ENCODE measurements around the gene USP11.
"Not testable (repeated sequence)": the region's sequence is repeated elsewhere in the genome, so short reads cannot be mapped to it uniquely, and the experiment has no call there.

The USP11 gene

GRCh38 chrX:47273011-47273730, 40.4 kb downstream of the USP11 start:
- CTCF ChIA-PET, result no interaction called here
- POLR2A ChIA-PET, result interaction anchor here (1.4 kb wide), 1 partner anchor 9 kb away, joined by 3 read pairs; no protein-coding TSS in a partner anchor
- TF ChIP-seq HDGF (IDR thresholded peaks at IDR 0.05; ENCODE audit: borderline replicate concordance), result no peak
- no peak for DNase-seq (ENCODE audit: extremely low spot score)

GRCh38 chrX:47278691-47279090, 45.9 kb downstream of the USP11 start:
- ChIA-PET CTCF (no interaction called here), POLR2A (no interaction called here)
- DNase-seq (ENCODE audit: extremely low spot score), result no peak
- TF ChIP-seq CTBP1 (IDR thresholded peaks at IDR 0.05; ENCODE audit: borderline replicate concordance), result no peak

- CTCF ChIA-PET, result no interaction called here
Measured at GRCh38 chrX:47283015-47283771, 50.4 kb downstream of the USP11 start.

GRCh38 chrX:47284616-47285015, 51.8 kb downstream of the USP11 start:
- peak; percentile 95 for TF ChIP-seq ZNF384 (IDR thresholded peaks at IDR 0.05)
- POLR2A ChIA-PET; DNase-seq (ENCODE audit: extremely low spot score): not testable (repeated sequence)
- CTCF ChIA-PET, result interaction anchor here (0.6 kb wide), 1 partner anchor 9 kb away, joined by 3 read pairs; no protein-coding TSS in a partner anchor

More at GRCh38 chrX:47283015-47283771, 50.4 kb downstream of the USP11 start:
- POLR2A ChIA-PET, result interaction anchor here (1.3 kb wide), 1 partner anchor 50 kb away, joined by 3 read pairs; no protein-coding TSS in a partner anchor
- DNase-seq (ENCODE audit: extremely low spot score), result peak; percentile 58
- TF ChIP-seq ELF4 (IDR thresholded peaks at IDR 0.05) (no peak), NFRKB (IDR thresholded peaks at IDR 0.05) (no peak)

- CTCF ChIA-PET, result interaction anchor here (0.8 kb wide), 1 partner anchor 98 kb away, joined by 3 read pairs; no protein-coding TSS in a partner anchor
- TF ChIP-seq SUZ12 (IDR thresholded peaks at IDR 0.05), result no peak
- no peak for TF ChIP-seq FOXA1 (IDR thresholded peaks at IDR 0.05)
- TF ChIP-seq FOXK2 (IDR thresholded peaks at IDR 0.05), result no peak
- TF ChIP-seq CTBP1 (IDR thresholded peaks at IDR 0.05; ENCODE audit: borderline replicate concordance), result no peak
- TF ChIP-seq SP1 (IDR thresholded peaks at IDR 0.05), result no peak
- no peak for TF ChIP-seq HDGF (IDR thresholded peaks at IDR 0.05; ENCODE audit: borderline replicate concordance)
- TF ChIP-seq TARDBP (IDR thresholded peaks at IDR 0.05), result no peak
- TF ChIP-seq FOXM1 (IDR thresholded peaks at IDR 0.05; ENCODE audit: borderline replicate concordance), result no peak
- no peak for TF ChIP-seq L3MBTL2 (conservative IDR thresholded peaks at IDR 0.05)
- no peak for TF ChIP-seq ELF4 (IDR thresholded peaks at IDR 0.05)
- POLR2A ChIA-PET, result no interaction called here
- no peak for DNase-seq (ENCODE audit: extremely low spot score)
Measured at GRCh38 chrX:47285836-47286320, 53.1 kb downstream of the USP11 start.

GRCh38 chrX:47293106-47293505, 60.3 kb downstream of the USP11 start:
- no peak for DNase-seq (ENCODE audit: extremely low spot score)
- TF ChIP-seq FOXA1 (IDR thresholded peaks at IDR 0.05) (no peak), HDGF (IDR thresholded peaks at IDR 0.05; ENCODE audit: borderline replicate concordance) (no peak), NFRKB (IDR thresholded peaks at IDR 0.05) (no peak), TARDBP (IDR thresholded peaks at IDR 0.05) (no peak), ARNT (IDR thresholded peaks at IDR 0.05) (no peak)
- CTCF ChIA-PET, result no interaction called here
- POLR2A ChIA-PET, result no interaction called here

GRCh38 chrX:47296766-47297365, 64.1 kb downstream of the USP11 start:
- TF ChIP-seq ELF4 (IDR thresholded peaks at IDR 0.05) (no peak), CTBP1 (IDR thresholded peaks at IDR 0.05; ENCODE audit: borderline replicate concordance) (no peak), HDGF (IDR thresholded peaks at IDR 0.05; ENCODE audit: borderline replicate concordance) (no peak), NFRKB (IDR thresholded peaks at IDR 0.05) (no peak), FOXA1 (IDR thresholded peaks at IDR 0.05) (no peak), SP1 (IDR thresholded peaks at IDR 0.05) (no peak), ZNF384 (IDR thresholded peaks at IDR 0.05) (no peak), SUZ12 (IDR thresholded peaks at IDR 0.05) (no peak), LEF1 (IDR thresholded peaks at IDR 0.05; ENCODE audit: borderline replicate concordance) (no peak), FOXK2 (IDR thresholded peaks at IDR 0.05) (no peak), FOXM1 (IDR thresholded peaks at IDR 0.05; ENCODE audit: borderline replicate concordance) (no peak), TARDBP (IDR thresholded peaks at IDR 0.05) (no peak), PKNOX1 (IDR thresholded peaks at IDR 0.05) (no peak), BHLHE40 (IDR thresholded peaks at IDR 0.05; ENCODE audit: borderline replicate concordance) (no peak), L3MBTL2 (conservative IDR thresholded peaks at IDR 0.05) (no peak)
- no peak for DNase-seq (ENCODE audit: extremely low spot score)
- CTCF ChIA-PET, result interaction anchor here (0.6 kb wide), 1 partner anchor 38 kb away, joined by 3 read pairs; no protein-coding TSS in a partner anchor
- POLR2A ChIA-PET, result no interaction called here

- CTCF ChIA-PET, result interaction anchor here (0.8 kb wide), 1 partner anchor 15 kb away, joined by 3 read pairs; no protein-coding TSS in a partner anchor
- TF ChIP-seq NFRKB (IDR thresholded peaks at IDR 0.05), result no peak
- no peak for TF ChIP-seq SP1 (IDR thresholded peaks at IDR 0.05)
- no peak for TF ChIP-seq ELF4 (IDR thresholded peaks at IDR 0.05)
- no peak for TF ChIP-seq FOXA1 (IDR thresholded peaks at IDR 0.05)
- TF ChIP-seq ARNT (IDR thresholded peaks at IDR 0.05), result no peak
- TF ChIP-seq PKNOX1 (IDR thresholded peaks at IDR 0.05), result no peak
- TF ChIP-seq HDGF (IDR thresholded peaks at IDR 0.05; ENCODE audit: borderline replicate concordance), result no peak
Measured at GRCh38 chrX:47297874-47298273, 65.1 kb downstream of the USP11 start.

More at GRCh38 chrX:47297874-47298273, 65.1 kb downstream of the USP11 start:
- POLR2A ChIA-PET, result no interaction called here
- DNase-seq (ENCODE audit: extremely low spot score), result no peak
